Smooth muscle cell (in vitro differentiated cells): Measurements from ENCODE around the gene TXNRD1. TPM values are rescaled to one million over a fixed set of nuclear protein-coding genes. Genes with fewer than 3 reads are reported as not detected.

Experiments used
- DNase-seq: peaks from one replicate; lab custom pipeline; 2025; ENCODE audit not compliant: unreplicated experiment; lab: John Stamatoyannopoulos, UW
- H2AFZ ChIP-seq: fragments of 200-600 bp; sonication (generic); 2 replicates; pipeline ENCODE4 v1.6.0; 2016; ENCODE audit warnings: antibody characterized with exemption, low read depth, mild to moderate bottlenecking
- H3F3A ChIP-seq: fragments of 200-600 bp; sonication (generic); 2 replicates; pipeline ENCODE4 v1.6.0; 2017; ENCODE audit warnings: antibody characterized with exemption, low read depth
- H3K27ac ChIP-seq: fragments of 200-600 bp; sonication (generic); 2 replicates; pipeline ENCODE4 v1.5.1; 2016; ENCODE audit warnings: low read depth, mild to moderate bottlenecking
- H3K27me3 ChIP-seq: fragments of 200-600 bp; sonication (generic); 2 replicates; pipeline ENCODE4 v1.6.1; 2016; ENCODE audit warnings: low read depth, mild to moderate bottlenecking
- H3K36me3 ChIP-seq: fragments of 200-600 bp; sonication (generic); 2 replicates; pipeline ENCODE4 v1.5.1; 2016; ENCODE audit warnings: low read depth
- H3K4me1 ChIP-seq: fragments of 200-600 bp; sonication (generic); 2 replicates; pipeline ENCODE4 v1.5.1; 2016; ENCODE audit warnings: low read depth
- H3K4me2 ChIP-seq: fragments of 200-600 bp; sonication (generic); 2 replicates; pipeline ENCODE4 v1.6.0; 2016; ENCODE audit warnings: mild to moderate bottlenecking
- H3K4me3 ChIP-seq: fragments of 200-600 bp; sonication (generic); 2 replicates; pipeline ENCODE4 v1.5.1; 2016; ENCODE audit warnings: mild to moderate bottlenecking
- H3K79me2 ChIP-seq: fragments of 200-600 bp; sonication (generic); 2 replicates; pipeline ENCODE4 v1.6.0; 2016; ENCODE audit warnings: low read depth, mild to moderate bottlenecking
- H3K9ac ChIP-seq: fragments of 200-600 bp; sonication (generic); 2 replicates; pipeline ENCODE4 v1.6.0; 2016; ENCODE audit warnings: low read depth
- H3K9me3 ChIP-seq: fragments of 200-600 bp; sonication (generic); replicated peaks from 2 replicates; pipeline ENCODE4 v1.5.1; 2016; ENCODE audit warnings: low read depth
- H4K20me1 ChIP-seq: fragments of 200-600 bp; sonication (generic); 2 replicates; pipeline ENCODE4 v1.6.0; 2016; ENCODE audit warnings: low read depth
- CTCF ChIP-seq: fragments of 200-600 bp; sonication (generic); IDR thresholded peaks from 2 replicates; pipeline ENCODE4 v1.5.1; 2017; ENCODE audit warnings: borderline replicate concordance, mild to moderate bottlenecking, antibody characterized with exemption; ENCODE audit not compliant: insufficient read depth, poor library complexity, severe bottlenecking
- WGBS: methylation state at CpG from one replicate; pipeline ENCODE4 v1.1.7; 2016; ENCODE audit warnings: low lambda C conversion rate; 5-methylcytosine and 5-hydroxymethylcytosine counted together
- polyA plus RNA-seq: library from polyadenylated mRNA; unstranded; fragments of >200 nt; fragmentation: Nextera tagmentation; extraction: Ambion mirVana; gene quantifications from 2 replicates; pipeline ENCODE4 v1.2.1, GENCODE V29; 2016
- total RNA-seq: library from RNA; depleted of rRNA; stranded (reverse); fragments of >200 nt; gene quantifications from 2 replicates; pipeline ENCODE4 v1.2.3, GENCODE V29; 2014

The TXNRD1 gene
- total and polyA plus RNA-seq, 2 experiments from 2014 or later, result 31.1 to 61.7 TPM

- WGBS, result 78% methylated on average over 1 of the region's 1 CpG
- no peaks in the 10 kb centered on the region for H3K9me3 ChIP-seq
- H3K36me3 ChIP-seq, result no peaks in the 10 kb centered on the region
- H3K4me1 ChIP-seq, result peaks cover 5% of the 10 kb centered on the region
- TF ChIP-seq CTCF, result no peak
- H3K9ac ChIP-seq, result no peak overlapping the region
- peak overlapping the region; percentile 42 for H3K4me2 ChIP-seq
- no peaks in the 10 kb centered on the region for H3K27me3 ChIP-seq
- H3K4me3 ChIP-seq, result no peak overlapping the region
- H3F3A ChIP-seq, result no peaks in the 10 kb centered on the region
- H3K79me2 ChIP-seq, result no peaks in the 10 kb centered on the region
- no peak overlapping the region for H2AFZ ChIP-seq
- no peak for DNase-seq
- H3K27ac ChIP-seq, result no peak overlapping the region
- H4K20me1 ChIP-seq, result no peaks in the 10 kb centered on the region
Observed at GRCh38 chr12:104222976-104223375, 7.4 kb downstream of the TXNRD1 start.

GRCh38 chr12:104223712-104224111 is 8.1 kb downstream of the TXNRD1 start:
- no peak for DNase-seq
- no peaks in the 10 kb centered on the region for H3F3A ChIP-seq
- H3K27ac ChIP-seq, result no peak overlapping the region
- H2AFZ ChIP-seq, result no peak overlapping the region
- no peaks in the 10 kb centered on the region for H3K9me3 ChIP-seq
- no peaks in the 10 kb centered on the region for H3K36me3 ChIP-seq
- no peaks in the 10 kb centered on the region for H4K20me1 ChIP-seq
- peaks cover 5% of the 10 kb centered on the region for H3K4me1 ChIP-seq
- H3K4me2 ChIP-seq, result no peak overlapping the region
- no peak overlapping the region for H3K9ac ChIP-seq
- H3K27me3 ChIP-seq, result no peaks in the 10 kb centered on the region
- no peak for TF ChIP-seq CTCF
- WGBS, result 78% methylated on average over 2 of the region's 2 CpGs
- no peak overlapping the region for H3K4me3 ChIP-seq
- H3K79me2 ChIP-seq, result no peaks in the 10 kb centered on the region

GRCh38 chr12:104226672-104227071 is 11.1 kb downstream of the TXNRD1 start:
- no peak for DNase-seq
- H4K20me1 ChIP-seq, result no peaks in the 10 kb centered on the region
- H3K4me3 ChIP-seq, result no peak overlapping the region
- H2AFZ ChIP-seq, result no peak overlapping the region
- TF ChIP-seq CTCF, result no peak
- no peak overlapping the region for H3K4me2 ChIP-seq
- H3K36me3 ChIP-seq, result no peaks in the 10 kb centered on the region
- no peak overlapping the region for H3K27ac ChIP-seq
- no peaks in the 10 kb centered on the region for H3K79me2 ChIP-seq
- no peaks in the 10 kb centered on the region for H3K9me3 ChIP-seq
- no peak overlapping the region for H3K9ac ChIP-seq
- no peaks in the 10 kb centered on the region for H3K4me1 ChIP-seq
- no peaks in the 10 kb centered on the region for H3F3A ChIP-seq
- no peaks in the 10 kb centered on the region for H3K27me3 ChIP-seq
- 92% methylated on average over 3 of the region's 3 CpGs for WGBS

- Histone ChIP-seq H3K79me2 (no peaks in the 10 kb centered on the region), H3K4me3 (no peak overlapping the region), H3K9ac (no peak overlapping the region), H3K27ac (no peak overlapping the region), H3K4me2 (no peak overlapping the region), H3K4me1 (no peaks in the 10 kb centered on the region), H3K27me3 (no peaks in the 10 kb centered on the region), H3K36me3 (no peaks in the 10 kb centered on the region), H2AFZ (no peak overlapping the region), H3K9me3 (no peaks in the 10 kb centered on the region), H3F3A (no peaks in the 10 kb centered on the region), H4K20me1 (no peaks in the 10 kb centered on the region)
- no peak for DNase-seq
- WGBS, result 65% methylated on average over 8 of the region's 8 CpGs
- TF ChIP-seq CTCF, result peak; percentile 19
Observed at GRCh38 chr12:104230304-104231095, 14.9 kb downstream of the TXNRD1 start.
